AML-193 (cell line): ENCODE measurements around the gene NKG7.
"Not testable (repeated sequence)": the region's sequence is repeated elsewhere in the genome, so short reads cannot be mapped to it uniquely, and the experiment has no call there.

ENCODE experiments used
- DNase-seq, 2 experiments: peaks; one replicate each; lab custom pipeline; 2025; lab: John Stamatoyannopoulos, UW

NKG7 gene

GRCh38 chr19:51372649-51373504 lies at the start of gene NKG7:
Gene NKG7 (minus strand): TSS chr19:51372654. CDS start chr19:51372535, 119 bp downstream.
- DNase-seq = peak; percentile 58 to 75

DNA sequence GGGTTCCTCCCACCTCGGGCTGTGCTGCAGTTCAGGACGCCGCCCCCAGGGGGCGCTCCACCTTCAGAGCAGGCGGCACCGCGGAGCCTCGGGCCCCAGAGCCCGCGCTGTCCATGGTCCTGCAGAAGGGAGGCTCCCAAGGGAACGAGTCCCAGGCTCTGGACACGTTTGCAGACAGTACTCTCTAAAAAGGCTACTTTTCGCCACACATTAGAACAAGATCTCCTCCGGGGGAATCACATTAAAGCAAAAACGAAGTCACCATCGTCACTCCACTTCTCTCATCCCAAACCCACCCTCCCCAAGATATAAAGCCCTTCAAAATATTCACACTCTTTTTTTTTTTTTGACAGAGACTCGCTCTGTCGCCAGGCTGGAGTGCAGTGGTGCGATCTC lies 49.6 kb upstream of the NKG7 start:
- DNase-seq = peak; percentile 73 to 75

- no peak for DNase-seq
Measured at GRCh38 chr19:51421229-51422052, 49.0 kb upstream of the NKG7 start.

GRCh38 chr19:51420511-51420910 lies 48.1 kb upstream of the NKG7 start:
- not testable (repeated sequence) for DNase-seq

DNA sequence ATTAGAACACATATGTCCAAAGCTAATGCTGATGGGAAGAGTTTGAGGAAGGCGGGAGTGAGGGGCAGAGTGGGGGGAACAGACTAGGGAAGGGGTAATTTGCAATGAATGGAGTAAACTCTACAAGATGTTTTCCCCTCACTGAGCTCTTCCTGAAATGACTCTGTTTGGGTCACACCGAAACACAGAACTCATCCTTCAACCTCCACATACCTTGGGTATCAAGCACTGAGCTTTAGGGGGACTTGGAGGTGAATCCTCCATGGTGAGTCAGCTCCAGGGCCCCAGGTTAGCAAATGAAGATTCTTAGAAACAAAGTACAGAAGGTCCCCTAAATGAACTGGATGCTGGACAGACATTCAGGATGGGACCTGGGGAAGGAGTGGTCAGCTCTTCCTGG lies 46.3 kb upstream of the NKG7 start:
- DNase-seq = no peak

DNA sequence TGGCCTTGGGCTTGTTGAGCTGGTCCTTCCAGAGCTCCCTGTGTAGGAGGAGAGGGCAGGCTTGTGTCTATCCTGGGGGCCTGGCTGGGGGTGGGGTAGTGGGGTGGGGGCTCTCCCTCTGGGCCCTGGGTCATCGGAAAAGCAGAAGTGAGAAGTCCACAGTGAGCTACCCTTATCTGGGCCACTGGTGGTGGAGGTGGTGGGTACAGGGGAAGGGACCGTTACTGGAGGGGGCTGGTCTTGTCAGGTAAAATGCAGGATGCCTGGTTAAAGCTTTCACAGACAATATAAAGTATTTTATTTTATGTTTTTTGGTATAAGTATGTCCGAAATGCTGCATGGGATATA lies 45.3 kb upstream of the NKG7 start:
- DNase-seq = no peak

GRCh38 chr19:51417107-51417809 lies 44.8 kb upstream of the NKG7 start, which contains the start of gene SIGLEC10:
Gene SIGLEC10 (minus strand): TSS chr19:51417642. CDS start chr19:51417581, 61 bp downstream.
- DNase-seq = peak; percentile 81 to 89

DNA sequence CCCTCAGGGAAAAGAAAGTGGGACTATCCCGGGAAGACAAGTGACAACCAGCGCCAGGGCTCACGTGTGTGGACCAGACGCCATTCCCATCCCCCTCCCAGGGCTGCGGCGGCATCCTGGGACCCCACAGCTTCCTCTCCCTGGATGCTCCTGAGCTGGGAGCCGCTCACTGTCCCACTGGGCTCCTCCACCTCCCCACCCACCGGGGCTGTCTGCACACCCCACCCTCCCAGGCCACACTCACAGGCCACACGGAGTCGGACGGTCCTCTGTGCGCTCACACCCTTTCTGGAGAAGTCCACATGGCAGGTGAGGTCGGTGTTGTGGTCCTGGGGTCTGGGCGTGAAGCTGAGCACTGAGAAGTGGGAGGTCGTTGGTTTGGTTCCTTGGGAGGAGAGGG lies 44.0 kb upstream of the NKG7 start:
- not testable (repeated sequence) for DNase-seq

- no peak for DNase-seq
Measured at GRCh38 chr19:51415187-51415586, 42.7 kb upstream of the NKG7 start.

GRCh38 chr19:51410950-51411748 lies 38.7 kb upstream of the NKG7 start:
- no peak for DNase-seq

DNA sequence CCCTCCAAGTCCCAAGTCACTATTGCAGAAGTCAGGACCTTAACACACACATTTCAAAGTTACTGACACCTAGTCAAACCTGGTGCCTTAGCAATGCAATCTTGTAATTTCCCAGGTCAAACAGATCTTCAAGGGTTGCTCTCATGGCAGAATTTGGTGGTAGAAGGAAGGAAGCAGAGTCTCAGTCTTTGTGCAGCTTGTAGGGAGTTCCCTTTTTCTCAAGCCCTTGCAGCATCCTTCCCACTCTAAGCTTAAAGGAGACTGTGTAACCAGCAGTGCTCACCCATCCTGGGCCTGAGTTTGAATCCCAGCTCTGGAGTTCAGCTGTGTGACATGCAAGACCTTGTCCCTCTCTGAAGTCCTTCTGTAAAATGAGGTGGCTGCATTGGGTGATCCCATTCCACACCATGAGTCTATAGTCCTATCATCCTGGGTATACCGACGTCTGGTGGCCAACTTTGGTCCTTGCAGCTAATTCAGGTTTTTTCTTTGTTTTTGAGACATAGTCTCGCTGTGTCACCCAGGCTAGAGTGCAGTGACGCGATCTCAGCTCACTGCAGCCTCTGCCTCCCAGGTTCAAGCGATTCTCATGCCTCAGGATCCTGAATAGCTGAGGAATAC lies 35.2 kb upstream of the NKG7 start:
- DNase-seq = peak; percentile 91 to 92

- no peak for DNase-seq
Measured at GRCh38 chr19:51402117-51402516, 29.7 kb upstream of the NKG7 start.

DNA sequence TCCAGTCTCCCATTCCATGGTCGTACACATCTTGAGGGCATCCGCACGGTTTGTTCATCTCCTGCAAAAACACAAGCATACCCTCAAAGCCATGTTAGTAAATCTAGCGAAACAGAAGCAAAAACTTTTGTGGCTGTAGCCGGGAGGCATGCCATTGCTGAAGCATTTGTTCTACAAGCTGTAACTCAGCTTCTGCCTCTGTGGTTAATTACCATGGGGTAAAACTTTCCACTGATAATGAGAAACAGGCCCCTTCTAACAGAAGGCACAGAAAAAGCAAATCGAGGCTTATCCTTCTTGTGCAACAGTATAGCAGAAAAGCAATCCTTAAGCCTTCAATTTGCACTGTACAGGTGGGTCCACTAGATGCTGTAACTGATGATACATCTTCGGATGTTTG lies 27.5 kb upstream of the NKG7 start:
- DNase-seq = not testable (repeated sequence)

GRCh38 chr19:51399231-51399630 lies 26.8 kb upstream of the NKG7 start:
- DNase-seq = no peak

- DNase-seq = peak; percentile 51 to 60
Measured at GRCh38 chr19:51398096-51398704, 25.7 kb upstream of the NKG7 start.

GRCh38 chr19:51397453-51397852 lies 25.0 kb upstream of the NKG7 start:
- not testable (repeated sequence) for DNase-seq

GRCh38 chr19:51396175-51396574 lies 23.7 kb upstream of the NKG7 start:
- DNase-seq = no peak

DNA sequence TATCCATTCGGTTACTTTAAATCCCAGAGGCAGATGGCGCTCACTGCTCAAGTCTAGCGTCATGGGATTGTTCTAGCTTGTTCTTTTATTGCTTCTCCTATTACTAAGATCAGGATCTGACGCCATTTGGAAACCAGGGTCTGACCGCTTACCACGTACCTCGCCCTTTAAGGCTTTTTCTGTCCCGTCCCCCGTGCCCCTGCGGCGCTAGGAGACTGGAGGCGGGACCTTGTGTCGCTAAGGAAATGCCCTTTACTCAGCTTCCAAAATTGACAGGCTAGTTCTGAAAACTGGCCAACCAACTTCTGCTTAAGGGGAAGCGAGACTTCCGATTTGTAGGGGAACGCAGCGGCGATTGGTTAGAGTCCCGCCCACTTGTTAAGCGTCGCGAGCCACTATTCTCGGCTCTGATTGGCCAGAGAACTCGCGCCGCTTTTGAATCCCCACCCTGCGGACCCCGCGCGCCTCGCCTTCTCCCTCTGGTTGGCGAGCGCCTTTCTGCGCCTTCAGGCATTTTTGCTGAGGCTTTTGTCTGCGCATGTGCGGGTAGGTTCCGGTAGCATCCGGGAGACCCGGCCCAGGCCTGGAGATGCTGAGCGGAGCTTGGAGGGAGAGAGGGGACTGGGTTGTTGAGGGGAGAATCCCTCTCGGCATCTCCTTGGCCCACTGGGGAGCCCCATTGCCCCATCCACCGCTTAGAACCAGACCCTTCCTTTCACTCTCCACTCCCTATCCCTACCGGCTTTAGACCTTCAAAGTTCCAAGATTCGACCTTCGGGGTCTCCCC lies 21.8 kb upstream of the NKG7 start:
- DNase-seq = peak; percentile 98 to 99

DNA sequence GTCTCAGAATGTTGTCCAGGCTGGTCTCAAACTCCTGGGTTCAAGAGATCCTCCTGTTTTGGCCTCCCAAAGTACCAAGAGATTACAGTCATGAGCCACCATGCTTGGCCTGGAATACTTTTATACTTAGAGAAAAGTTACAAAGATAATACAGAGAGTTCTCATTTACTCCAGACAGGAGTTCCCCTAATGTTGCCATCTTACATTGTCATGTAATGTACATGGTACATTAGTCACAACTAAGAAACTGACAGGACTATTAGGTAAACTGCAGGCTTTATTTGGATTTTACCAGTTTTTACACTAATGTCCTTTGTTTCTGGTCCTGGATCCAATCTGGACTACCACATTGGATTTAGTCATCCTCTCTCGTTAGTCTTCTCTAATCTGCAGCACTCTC lies 20.2 kb upstream of the NKG7 start:
- DNase-seq = no peak
